GM15510 (cell line): ENCODE results near the gene ABLIM2.

ENCODE experiments used
- POLR2A ChIP-seq: IDR thresholded peaks from 3 replicates; pipeline ENCODE4 v1.6.1; 2011; ENCODE audit warnings: borderline replicate concordance; ENCODE audit not compliant: insufficient read length; ENCODE audit errors: extremely low read depth

ABLIM2 gene

DNA sequence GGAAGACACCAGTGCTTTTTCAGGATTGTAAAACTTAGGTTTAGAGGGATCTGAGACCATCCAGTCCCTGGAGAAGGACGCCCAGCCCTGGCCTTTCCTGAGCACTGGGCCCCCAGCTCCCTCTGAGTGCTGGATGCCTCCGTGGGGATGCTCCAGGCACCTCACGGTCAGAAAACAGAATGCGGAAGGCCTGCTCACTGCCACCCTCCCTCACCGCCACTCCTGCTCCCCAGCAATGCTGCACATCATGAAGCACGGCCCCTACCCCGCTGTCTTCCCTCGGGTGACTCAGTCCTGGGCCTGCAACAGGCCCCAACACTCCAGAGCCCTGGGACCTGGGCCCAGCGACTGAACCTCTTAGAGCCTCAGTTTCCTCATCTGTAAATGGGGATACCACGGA lies 26.2 kb downstream of the ABLIM2 start:
- TF ChIP-seq POLR2A, result no peak

DNA sequence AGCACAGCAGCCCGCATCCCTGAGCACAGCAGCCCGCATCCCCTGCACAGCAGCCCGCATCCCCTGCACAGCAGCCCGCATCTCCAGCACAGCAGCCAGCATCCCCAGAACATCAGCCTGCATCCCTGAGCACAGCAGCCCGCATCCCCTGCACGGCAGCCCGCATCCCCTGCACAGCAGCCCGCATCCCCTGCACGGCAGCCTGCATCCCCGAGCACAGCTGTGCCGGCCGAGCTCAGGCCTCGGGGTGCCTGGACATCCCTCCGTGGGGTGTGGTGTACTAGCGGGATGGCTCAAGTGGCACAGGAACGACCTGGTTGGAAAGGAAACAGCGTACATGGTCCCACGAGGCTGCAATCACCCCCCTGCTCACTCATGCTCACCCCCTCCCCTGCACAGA lies 26.8 kb downstream of the ABLIM2 start:
- no peak for TF ChIP-seq POLR2A

DNA sequence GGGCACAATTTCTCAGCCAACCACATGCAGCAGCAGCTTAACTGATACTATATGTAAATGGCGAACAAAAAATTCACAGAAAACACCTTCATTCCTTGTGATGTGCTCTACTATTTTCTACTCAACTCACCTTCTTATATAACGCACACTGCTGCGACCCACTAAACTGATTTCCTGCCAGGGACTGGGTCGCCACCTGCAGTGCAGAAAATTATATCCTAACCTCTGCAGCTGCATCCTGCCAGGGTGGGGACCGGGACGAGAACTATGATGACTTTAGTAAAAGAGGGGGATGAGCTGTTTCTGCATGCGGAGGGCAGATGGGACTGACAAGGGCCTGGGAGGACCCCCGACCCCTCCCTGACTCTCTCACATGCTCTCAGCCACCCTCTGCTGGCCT lies 27.4 kb downstream of the ABLIM2 start:
- TF ChIP-seq POLR2A, result no peak

DNA sequence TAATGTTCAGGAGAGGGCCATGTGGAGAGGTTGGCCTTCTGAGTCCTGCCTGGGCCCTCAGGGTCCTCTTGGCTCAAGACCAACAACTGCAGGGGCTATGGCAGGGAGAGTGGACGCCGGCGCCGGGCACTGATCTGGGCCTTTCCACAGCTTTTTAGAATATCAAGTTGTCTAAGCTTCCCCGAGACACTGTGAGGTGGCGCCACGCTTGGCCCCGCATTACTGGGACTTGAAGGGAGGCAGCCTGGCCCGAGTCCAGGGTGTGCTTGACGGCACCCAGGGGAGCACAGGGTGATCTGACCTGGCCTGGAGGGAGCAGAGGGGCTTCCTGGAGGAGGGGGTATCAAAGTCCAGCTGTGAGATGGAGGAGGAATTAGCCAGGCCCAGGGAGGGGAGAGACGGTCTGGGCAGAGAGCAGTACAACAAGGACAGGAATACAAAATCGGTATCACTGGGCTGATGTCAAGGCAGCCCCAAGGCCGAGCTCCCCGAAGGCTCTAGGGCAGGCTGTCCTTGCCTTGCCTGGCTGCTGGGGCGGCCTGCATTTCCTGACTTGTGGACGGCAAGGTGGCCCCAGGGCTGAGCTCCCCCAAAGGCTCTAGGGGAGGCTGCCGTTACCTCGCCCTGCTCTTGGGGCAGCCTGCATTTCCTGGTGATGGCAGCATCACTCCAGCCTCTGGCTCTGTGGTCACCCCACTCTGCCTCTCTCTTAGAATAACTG lies 28.1 kb downstream of the ABLIM2 start:
- no peak for TF ChIP-seq POLR2A

DNA sequence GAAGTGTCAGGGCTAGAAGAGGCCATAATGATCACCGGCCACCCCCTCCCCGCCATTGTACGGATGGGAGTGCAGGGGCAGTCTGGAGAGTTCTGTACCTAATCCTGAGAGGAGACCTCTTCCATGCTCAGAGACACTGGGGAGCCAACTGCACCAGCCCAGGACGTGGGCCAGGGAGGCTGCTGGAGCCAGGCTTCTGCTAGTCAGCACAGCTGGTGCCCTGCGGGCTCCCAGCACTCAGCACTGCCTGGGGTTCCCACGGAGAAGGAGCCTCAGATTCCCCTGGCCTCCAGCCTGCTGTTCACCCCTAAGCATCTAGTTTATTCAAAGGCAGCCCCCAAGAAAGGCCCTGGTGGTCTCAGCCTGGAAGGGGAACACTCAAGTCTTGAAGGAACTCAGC lies 28.8 kb downstream of the ABLIM2 start:
- TF ChIP-seq POLR2A, result no peak

DNA sequence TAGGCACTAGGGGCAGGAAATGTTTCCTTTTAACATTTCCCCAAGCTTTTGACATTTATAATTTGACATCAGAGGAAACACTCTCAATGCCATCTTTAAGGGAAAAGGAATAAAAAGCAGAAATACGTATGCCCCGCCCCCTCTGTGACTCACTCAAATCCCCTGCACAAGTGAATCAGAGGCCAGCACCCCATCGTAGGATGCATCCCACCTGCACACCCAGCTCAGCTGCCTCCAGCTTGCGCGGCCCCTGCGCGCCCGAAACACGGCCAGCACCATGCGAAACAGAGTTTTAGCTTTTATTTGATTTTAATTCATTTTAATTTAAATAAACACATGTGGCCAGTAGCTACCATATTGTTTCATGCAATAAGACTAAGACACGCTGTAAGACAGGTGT lies 29.5 kb downstream of the ABLIM2 start:
- no peak for TF ChIP-seq POLR2A

DNA sequence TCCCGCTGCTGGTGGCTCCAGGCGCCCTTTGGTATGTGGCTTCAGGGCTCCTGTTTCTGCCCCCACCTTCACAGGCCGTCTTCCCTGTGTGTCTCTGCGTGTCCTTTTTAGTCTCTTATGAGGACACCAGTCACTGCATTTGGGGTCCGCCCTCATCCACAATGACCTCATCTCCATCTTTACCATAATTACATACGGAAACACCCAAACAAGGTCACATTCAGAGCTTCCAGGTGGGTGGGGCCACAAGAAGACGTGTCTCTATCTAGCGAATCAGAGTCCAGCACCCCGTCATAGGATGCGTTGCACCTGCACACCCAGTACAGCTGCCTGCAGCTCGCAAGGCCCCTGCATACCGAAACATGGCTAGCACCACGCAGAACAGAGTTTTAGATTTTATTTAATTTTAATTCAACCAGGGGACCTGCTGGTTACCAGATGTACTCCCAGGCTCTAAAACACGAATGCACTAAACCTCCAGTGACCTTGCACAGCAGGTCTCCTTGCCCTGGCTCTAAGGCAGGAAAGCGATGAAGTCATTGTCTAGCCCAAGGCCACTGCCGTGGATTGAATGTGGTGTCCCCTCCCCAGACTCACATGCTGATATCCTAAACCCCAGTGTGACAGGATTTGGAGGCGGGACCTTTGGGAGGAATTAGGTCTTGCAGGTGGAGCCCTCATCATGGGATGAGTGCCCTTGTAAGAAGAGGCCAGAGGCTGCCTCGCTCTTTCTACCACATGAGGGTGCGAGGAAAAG lies 30.3 kb downstream of the ABLIM2 start:
- TF ChIP-seq POLR2A, result no peak

DNA sequence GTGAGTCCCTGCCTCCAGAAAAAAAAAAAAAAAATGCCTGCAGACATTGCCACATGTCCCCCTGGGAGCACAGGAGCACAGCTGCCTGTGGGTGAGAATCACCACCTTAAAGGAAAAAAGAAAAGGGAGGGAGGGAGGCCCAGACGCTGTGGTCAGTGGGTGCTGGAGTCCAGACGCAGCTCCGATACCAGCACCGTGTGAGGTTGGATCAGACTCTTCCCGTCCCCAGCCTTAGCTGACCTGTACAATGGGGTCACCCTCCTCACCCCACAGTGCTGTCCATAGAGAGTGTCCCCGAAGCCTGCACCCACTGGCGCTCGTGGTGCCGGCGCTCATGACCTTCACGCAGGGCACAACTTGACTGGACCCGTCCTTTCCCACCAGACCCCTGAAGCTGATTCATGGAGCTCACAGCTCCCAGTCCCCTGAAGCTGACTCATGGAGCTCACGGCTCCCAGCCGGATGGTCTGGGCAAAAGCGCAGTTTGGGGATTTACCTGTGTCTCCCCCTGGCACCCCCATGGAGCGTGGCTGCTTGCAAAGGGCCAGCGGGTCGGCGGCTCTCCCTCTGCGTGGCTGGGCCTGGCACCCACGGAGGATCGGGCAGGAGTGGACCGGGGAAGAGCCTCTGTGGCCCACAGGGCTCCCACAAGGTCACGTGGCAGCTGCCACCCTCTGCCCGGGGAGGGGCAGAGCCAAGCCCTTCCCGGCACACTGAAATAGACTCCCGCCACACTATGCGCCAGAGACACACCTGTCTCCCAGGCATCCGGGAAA lies 31.4 kb downstream of the ABLIM2 start:
- no peak for TF ChIP-seq POLR2A

DNA sequence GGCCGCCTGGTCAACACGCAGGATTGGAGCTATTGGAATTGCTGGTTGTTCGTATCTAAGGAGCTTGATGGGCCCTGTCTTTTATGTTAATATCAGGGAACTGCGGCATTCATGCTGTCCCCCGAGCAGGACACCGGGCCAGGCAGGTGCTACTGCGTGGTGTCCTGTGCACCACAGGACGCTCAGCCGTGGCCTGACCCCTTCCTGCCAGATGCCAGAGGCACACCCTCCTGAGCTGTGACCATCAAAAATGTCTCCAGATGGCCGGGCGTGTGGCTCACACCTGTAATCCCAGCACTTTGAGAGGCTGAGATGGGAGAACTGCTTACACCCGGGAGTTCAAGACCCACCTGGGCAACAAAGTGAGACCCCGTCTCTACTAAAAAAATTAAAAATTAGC lies 32.1 kb downstream of the ABLIM2 start:
- TF ChIP-seq POLR2A, result no peak

DNA sequence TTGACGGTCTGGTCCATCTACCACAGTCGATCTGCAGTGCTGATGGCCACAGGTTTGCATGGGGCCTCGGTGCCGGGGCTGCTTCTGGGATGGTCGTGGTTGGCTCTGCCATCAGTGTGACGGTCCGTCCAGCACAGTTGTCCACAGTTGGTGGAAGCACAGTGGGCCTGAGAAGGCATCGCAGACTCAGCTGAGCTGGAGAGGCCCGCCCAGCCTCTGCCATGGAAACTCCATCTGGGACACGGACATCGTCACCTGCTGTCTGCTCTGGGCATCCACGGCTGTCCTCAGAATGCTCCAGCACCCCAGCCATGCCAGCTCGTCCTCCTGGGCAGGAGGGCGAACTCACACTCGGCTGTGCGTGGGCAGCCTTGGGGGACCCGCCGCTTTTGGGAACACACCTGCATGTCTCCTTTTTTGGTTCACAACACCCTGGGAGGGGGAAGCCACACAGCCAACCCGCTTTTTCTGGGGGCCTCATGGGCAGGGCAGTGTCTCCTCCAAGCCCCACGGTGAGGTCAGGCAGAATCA lies 33.0 kb downstream of the ABLIM2 start:
- no peak for TF ChIP-seq POLR2A

DNA sequence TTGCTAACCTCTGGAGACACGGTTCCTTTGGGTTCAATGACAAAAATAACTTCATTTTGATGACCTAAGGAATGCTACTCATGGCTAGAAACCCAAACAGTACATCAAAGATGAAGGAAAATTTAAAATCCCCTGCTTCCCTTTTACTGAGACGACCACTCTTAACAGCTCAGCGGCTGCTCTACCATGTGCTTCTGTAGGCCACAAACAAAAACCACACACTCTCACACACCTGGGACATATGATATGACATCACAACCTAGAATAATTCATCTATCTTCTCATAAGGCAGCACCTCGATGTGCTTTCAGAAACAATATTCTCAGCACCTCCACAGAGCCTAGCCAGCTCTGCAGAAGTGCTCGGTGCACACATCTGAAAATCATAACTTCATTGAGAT lies 34.7 kb downstream of the ABLIM2 start:
- no peak for TF ChIP-seq POLR2A

DNA sequence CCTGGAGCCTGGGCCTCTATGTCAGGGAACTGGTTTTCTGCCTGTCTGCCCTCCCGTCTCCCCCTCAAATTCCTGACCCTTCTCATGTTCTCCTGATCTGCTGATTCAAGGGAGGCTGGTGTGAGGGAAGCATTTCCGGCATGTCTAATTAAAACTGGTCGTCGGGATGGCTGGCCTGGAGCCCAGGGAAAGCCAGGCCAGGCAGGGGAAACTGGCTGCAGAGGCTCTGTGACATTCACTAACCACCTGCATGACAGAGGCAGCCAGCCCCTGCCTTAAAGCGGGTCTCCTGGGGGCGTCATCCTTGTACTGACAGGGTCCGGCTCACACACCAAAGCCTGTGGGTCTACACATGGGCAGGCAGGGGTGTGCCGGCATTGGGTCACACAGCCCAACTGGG lies 35.2 kb downstream of the ABLIM2 start:
- TF ChIP-seq POLR2A, result no peak

DNA sequence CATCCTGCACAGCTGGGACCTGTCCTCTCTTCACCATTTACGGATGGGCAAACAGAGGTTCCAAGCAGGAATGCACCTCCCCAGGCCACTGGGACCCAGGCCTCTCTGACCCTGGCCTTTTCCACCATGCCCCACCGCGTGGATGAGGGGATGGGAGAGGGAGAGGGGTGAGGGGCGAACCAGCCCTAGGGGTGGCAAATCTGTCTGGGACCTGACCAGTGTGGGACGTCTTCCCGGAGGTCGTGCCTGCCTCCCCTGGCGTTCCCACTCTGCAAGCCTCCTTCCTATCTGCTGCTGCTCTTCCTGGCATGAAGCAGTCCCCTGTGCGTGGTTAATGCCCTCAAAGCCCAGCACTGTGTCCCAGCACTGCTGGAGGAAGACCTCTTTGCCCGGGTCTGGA lies 35.9 kb downstream of the ABLIM2 start:
- TF ChIP-seq POLR2A, result no peak

DNA sequence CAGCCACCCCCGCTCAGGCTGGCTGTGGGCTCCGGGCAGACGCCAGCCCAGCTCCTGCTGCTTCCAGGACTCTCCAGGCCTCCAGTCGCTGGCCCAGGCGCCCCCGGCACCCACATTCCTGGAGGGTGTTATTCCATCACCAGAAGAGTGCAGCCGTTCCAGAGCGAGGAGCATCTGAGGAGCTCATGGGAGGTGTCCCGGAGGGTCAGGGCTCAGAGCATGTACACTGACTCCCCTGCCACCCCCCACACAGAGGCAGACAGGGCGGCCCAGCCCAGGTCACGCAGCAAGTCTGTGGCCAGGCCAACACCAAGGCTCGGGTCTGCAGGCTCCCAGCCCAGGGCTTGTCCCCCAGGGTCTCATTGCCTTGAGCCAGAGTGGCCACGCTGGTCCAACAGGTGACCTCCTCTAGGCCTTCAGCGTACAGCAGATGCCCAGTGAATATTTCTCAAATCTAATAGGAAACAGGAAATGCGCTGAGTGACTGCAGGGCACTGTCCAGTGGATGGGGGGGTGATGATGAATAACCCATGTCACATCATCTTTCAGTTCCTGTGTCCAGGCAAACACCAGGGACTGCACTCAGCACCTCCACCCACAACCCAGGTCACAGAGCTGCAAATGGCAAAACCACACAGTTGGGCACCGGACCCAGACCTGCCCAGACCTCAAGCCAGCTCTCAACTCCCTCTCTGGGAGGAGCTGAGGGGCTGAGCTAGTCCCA lies 37.2 kb downstream of the ABLIM2 start:
- TF ChIP-seq POLR2A, result no peak

DNA sequence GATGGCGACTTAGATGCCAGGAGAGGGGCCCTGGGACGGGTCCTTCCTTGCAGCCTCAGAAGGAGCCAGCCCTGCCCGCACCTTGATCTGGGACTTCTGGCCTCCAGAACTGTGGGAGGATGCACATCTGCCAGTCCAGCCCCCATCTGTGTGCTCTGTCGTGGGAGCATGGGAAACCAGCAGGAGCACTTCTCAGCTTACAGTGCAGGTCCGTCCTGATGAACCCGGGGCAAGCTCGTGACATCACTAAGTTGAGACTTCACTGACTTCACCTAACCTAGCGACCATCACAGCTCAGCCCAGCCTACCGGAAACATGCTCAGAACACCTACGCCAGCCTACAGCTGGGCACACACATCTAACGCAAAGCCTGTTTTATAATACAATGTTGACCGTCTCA lies 38.1 kb downstream of the ABLIM2 start:
- no peak for TF ChIP-seq POLR2A
